ENCODE measurements around the gene ZMAT3.
"Not testable (repeated sequence)": the region's sequence is repeated elsewhere in the genome, so short reads cannot be mapped to it uniquely, and the experiment has no call there.

ZMAT3 gene

DNA sequence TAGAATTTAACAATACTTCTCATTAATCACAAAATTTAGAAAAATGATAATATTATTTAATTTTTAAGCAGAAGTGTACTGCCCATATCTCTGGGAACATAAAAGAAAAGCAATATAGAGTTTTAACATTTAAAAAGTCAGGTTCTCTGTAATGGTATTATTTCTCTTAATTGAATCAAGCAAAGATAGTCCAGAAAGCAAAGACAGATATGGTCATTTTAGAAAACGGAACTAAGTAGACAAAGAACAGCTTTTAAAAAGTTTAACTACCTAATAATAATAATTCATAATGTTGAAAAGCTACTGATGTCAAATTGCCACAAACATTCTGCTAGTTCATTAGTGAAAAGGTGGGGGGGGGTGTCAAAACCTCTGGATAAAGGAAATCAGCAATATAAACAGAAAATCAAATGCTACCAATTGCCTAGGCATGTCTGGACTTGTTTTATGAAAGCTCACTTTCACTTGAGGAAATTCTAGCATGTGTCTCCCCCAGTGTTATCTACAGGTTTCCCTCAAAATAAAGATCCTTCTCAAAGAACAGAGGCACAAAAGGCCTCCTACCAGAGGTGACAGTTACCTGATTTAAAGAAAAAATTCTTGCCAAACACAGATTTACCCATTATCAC, 1.7 kb downstream of the ZMAT3 start:
- Histone ChIP-seq H3K9me3 (ENCODE audit: control insufficient read depth, insufficient read depth, low read length) (no peaks in the 10 kb centered on the region), H3K4me3 (ENCODE audit: low read length) (no peak overlapping the region), H3K27ac (ENCODE audit: low read length) (no peak overlapping the region), H3K27me3 (ENCODE audit: control insufficient read depth, insufficient read depth, low read length) (no peaks in the 10 kb centered on the region), H3K4me1 (ENCODE audit: control insufficient read depth, insufficient read depth, low read length) (0 out of 2 replicates have a peak, but pooled peaks cover 1% of the 10 kb centered on the region), H3K36me3 (ENCODE audit: control insufficient read depth, insufficient read depth, low read length) (no peaks in the 10 kb centered on the region; the same call in 1 of the 2 replicates)
- DNase-seq (ENCODE audit: low read depth, low spot score): no peak
- WGBS (ENCODE audit: insufficient coverage, insufficient read length): no CpG with 5 or more reads among the region's 1 CpG

- no peaks in the 10 kb centered on the region for H3K27me3 ChIP-seq (ENCODE audit: control insufficient read depth, insufficient read depth, low read length)
- 0 out of 2 replicates have a peak, but pooled peaks cover 1% of the 10 kb centered on the region for H3K4me1 ChIP-seq (ENCODE audit: control insufficient read depth, insufficient read depth, low read length)
- no peaks in the 10 kb centered on the region for H3K9me3 ChIP-seq (ENCODE audit: control insufficient read depth, insufficient read depth, low read length)
- WGBS (ENCODE audit: insufficient coverage, insufficient read length): no CpG with 5 or more reads among the region's 5 CpGs
- no peak for DNase-seq (ENCODE audit: low read depth, low spot score)
- no peaks in the 10 kb centered on the region; the same call in 1 of the 2 replicates for H3K36me3 ChIP-seq (ENCODE audit: control insufficient read depth, insufficient read depth, low read length)
- H3K27ac ChIP-seq (ENCODE audit: low read length): no peak overlapping the region
- no peak overlapping the region for H3K4me3 ChIP-seq (ENCODE audit: low read length)
Measured at GRCh38 chr3:179068779-179069530, 2.7 kb downstream of the ZMAT3 start.

GRCh38 chr3:179067839-179068238, 3.8 kb downstream of the ZMAT3 start:
- no peaks in the 10 kb centered on the region; the same call in 1 of the 2 replicates for H3K36me3 ChIP-seq (ENCODE audit: control insufficient read depth, insufficient read depth, low read length)
- H3K4me1 ChIP-seq (ENCODE audit: control insufficient read depth, insufficient read depth, low read length): 0 out of 2 replicates have a peak, but pooled peaks cover 1% of the 10 kb centered on the region
- no peak overlapping the region for H3K27ac ChIP-seq (ENCODE audit: low read length)
- WGBS (ENCODE audit: insufficient coverage, insufficient read length): no CpG with 5 or more reads among the region's 4 CpGs
- no peak overlapping the region for H3K4me3 ChIP-seq (ENCODE audit: low read length)
- no peaks in the 10 kb centered on the region for H3K27me3 ChIP-seq (ENCODE audit: control insufficient read depth, insufficient read depth, low read length)
- no peaks in the 10 kb centered on the region for H3K9me3 ChIP-seq (ENCODE audit: control insufficient read depth, insufficient read depth, low read length)
- DNase-seq (ENCODE audit: low read depth, low spot score): no peak

DNA sequence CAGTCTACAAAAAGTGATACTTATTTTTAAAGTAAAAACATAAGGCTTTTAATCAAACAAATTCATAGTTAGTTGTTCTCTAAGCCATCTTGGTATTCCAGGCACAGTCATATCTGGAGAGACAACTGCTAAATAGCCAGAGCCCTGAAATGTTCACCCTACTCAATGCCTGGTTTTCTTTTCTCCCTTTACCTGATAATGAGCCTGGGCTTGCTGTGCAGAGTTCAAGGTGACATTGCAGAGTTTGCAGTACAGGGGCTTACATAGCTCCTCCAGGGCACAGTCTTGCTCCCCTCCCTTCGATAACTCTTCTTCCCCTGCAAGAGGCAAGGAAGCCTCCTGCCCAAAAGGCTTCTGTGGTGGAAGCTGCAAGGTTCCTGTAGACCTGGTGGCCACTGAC, 4.3 kb downstream of the ZMAT3 start:
- Histone ChIP-seq H3K4me1 (ENCODE audit: control insufficient read depth, insufficient read depth, low read length) (0 out of 2 replicates have a peak, but pooled peaks cover 1% of the 10 kb centered on the region), H3K27ac (ENCODE audit: low read length) (no peak overlapping the region), H3K9me3 (ENCODE audit: control insufficient read depth, insufficient read depth, low read length) (no peaks in the 10 kb centered on the region), H3K36me3 (ENCODE audit: control insufficient read depth, insufficient read depth, low read length) (no peaks in the 10 kb centered on the region; the same call in 1 of the 2 replicates), H3K4me3 (ENCODE audit: low read length) (no peak overlapping the region), H3K27me3 (ENCODE audit: control insufficient read depth, insufficient read depth, low read length) (no peaks in the 10 kb centered on the region)
- WGBS (ENCODE audit: insufficient coverage, insufficient read length): no CpG with 5 or more reads among the region's 1 CpG
- no peak for DNase-seq (ENCODE audit: low read depth, low spot score)

DNA sequence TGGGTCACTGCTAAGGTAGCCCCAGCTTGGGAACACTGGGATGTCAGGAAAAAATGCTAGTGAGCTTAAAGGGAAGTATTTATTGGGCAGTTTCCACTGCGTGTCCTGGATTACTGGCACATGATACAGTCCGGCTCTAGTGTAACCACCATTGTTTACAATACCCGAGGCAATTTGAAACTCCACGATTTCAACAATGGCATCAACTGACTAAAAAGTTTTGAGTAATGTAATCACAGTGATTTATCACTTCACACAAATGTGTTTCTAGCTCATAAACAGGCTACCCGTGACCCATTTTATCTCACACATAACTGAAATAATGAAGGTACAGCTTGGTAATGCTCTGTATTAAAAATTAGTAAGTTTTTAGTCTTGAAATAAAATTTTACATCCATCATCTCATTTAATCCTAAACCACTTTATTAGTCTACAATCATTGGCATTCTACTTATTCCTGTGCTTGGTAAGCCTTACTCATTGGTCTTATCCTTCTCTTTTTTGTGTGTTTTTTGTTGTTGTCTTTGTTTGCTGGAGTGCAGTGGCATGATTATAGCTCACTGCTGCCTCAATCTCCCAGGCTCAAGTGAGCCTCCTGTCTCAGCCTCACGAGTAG, 7.6 kb downstream of the ZMAT3 start:
- H3K9me3 ChIP-seq (ENCODE audit: control insufficient read depth, insufficient read depth, low read length): no peaks in the 10 kb centered on the region
- no peaks in the 10 kb centered on the region; the same call in 1 of the 2 replicates for H3K36me3 ChIP-seq (ENCODE audit: control insufficient read depth, insufficient read depth, low read length)
- DNase-seq (ENCODE audit: low read depth, low spot score): no peak
- no peak overlapping the region for H3K4me3 ChIP-seq (ENCODE audit: low read length)
- WGBS (ENCODE audit: insufficient coverage, insufficient read length): no CpG with 5 or more reads among the region's 6 CpGs
- H3K4me1 ChIP-seq (ENCODE audit: control insufficient read depth, insufficient read depth, low read length): no peaks in the 10 kb centered on the region
- no peak overlapping the region for H3K27ac ChIP-seq (ENCODE audit: low read length)
- no peaks in the 10 kb centered on the region for H3K27me3 ChIP-seq (ENCODE audit: control insufficient read depth, insufficient read depth, low read length)

DNA sequence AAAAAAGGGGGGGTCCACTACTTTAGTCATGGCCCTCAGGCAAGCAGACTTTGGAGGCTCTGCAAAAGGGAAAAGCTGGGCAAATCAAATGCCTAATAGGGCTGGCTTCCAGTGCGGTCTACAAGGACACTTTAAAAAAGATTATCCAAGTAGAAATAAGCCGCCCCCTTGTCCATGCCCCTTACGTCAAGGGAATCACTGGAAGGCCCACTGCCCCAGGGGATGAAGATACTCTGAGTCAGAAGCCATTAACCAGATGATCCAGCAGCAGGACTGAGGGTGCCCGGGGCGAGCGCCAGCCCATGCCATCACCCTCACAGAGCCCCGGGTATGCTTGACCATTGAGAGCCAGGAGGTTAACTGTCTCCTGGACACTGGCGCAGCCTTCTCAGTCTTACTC, 15.3 kb downstream of the ZMAT3 start:
- no peaks in the 10 kb centered on the region for H3K27me3 ChIP-seq (ENCODE audit: control insufficient read depth, insufficient read depth, low read length)
- H3K4me3 ChIP-seq (ENCODE audit: low read length): no peak overlapping the region
- whole genome bisulfite sequencing (ENCODE audit: insufficient coverage, insufficient read length): no CpG with 5 or more reads among the region's 8 CpGs
- no peaks in the 10 kb centered on the region for H3K9me3 ChIP-seq (ENCODE audit: control insufficient read depth, insufficient read depth, low read length)
- no peaks in the 10 kb centered on the region for H3K4me1 ChIP-seq (ENCODE audit: control insufficient read depth, insufficient read depth, low read length)
- H3K27ac ChIP-seq (ENCODE audit: low read length): no peak overlapping the region
- no peak for DNase-seq (ENCODE audit: low read depth, low spot score)
- H3K36me3 ChIP-seq (ENCODE audit: control insufficient read depth, insufficient read depth, low read length): no peaks in the 10 kb centered on the region

GRCh38 chr3:179054565-179054964, 17.0 kb downstream of the ZMAT3 start:
- WGBS (ENCODE audit: insufficient coverage, insufficient read length): no CpG with 5 or more reads among the region's 13 CpGs
- DNase-seq (ENCODE audit: low read depth, low spot score); H3K36me3 ChIP-seq (ENCODE audit: control insufficient read depth, insufficient read depth, low read length); H3K4me1 ChIP-seq (ENCODE audit: control insufficient read depth, insufficient read depth, low read length); H3K4me3 ChIP-seq (ENCODE audit: low read length); H3K27me3 ChIP-seq (ENCODE audit: control insufficient read depth, insufficient read depth, low read length); H3K9me3 ChIP-seq (ENCODE audit: control insufficient read depth, insufficient read depth, low read length); H3K27ac ChIP-seq (ENCODE audit: low read length): not testable (repeated sequence)

DNA sequence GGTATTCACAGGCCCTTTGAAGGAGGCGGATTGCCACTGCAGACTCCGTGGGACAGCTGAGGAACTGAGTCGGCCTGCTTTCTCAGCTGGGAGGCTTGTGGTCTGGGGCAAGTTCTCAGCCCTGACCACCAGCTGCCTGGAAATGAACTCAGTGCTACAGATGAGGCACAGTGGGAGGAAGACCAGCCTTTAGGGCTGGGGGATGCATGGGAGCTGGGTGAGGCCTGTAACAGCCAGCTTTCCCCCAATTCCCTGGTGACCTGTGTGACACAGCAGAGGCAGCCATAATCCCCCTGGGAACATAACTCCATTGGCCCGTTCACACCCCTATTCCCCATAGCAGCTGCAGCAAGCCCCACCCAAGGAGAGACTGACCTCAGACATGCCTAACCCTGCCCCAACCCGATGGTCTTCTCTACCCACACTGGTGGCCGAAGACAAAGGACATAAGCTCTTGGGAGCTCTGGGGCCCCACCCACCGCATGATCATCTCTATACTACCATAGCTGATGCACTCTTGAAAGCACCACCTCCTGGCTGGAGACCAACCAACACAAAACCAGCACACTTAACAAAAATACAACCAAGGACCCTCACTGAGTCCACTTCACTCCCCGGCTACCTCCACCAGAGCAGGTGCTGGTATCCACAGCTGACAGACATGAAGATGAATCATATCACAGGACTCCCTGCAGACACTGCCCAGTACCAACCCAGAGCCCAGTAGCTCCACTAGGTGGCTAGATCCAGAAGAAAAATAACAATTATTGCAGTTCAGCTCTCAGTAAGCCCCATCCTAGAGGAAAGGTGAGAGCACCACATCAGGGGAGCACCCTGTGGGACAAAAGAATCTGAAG, 24.9 kb downstream of the ZMAT3 start:
- no peak for DNase-seq (ENCODE audit: low read depth, low spot score)
- no peaks in the 10 kb centered on the region for H3K36me3 ChIP-seq (ENCODE audit: control insufficient read depth, insufficient read depth, low read length)
- H3K4me1 ChIP-seq (ENCODE audit: control insufficient read depth, insufficient read depth, low read length): no peaks in the 10 kb centered on the region
- WGBS (ENCODE audit: insufficient coverage, insufficient read length): no CpG with 5 or more reads among the region's 8 CpGs
- H3K4me3 ChIP-seq (ENCODE audit: low read length): no peak overlapping the region
- no peaks in the 10 kb centered on the region for H3K27me3 ChIP-seq (ENCODE audit: control insufficient read depth, insufficient read depth, low read length)
- H3K9me3 ChIP-seq (ENCODE audit: control insufficient read depth, insufficient read depth, low read length): no peaks in the 10 kb centered on the region
- no peak overlapping the region for H3K27ac ChIP-seq (ENCODE audit: low read length)

DNA sequence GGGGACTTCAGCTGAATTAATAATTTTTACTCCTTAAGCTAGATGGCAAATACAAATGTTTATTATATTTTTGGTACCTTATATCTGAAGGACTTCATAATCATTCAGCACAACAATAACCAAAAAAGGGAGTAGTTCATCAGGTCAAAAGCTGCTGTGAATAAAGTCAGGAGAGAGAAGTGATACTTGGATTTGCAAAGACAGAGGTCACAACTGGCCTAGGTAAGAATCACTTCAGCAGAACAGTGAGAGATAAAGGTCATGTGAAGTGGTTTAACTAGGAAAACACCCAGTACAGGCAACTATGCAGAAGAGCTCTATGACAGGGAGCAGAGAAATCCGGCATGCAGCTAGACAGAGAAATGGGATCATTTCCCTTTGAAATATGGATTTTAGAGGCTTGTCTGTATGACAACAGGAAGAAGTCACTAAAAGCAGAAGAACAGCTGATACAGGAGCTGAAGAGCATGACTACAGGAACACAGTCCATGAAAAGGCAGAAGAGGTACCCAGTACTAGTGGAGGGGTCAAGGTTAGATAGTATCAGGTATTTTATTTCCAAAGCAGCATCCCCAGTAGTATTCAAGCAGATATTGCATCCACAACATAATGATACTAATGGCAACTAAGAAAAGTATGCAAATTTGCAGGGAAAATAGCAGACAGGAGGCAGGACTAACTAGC, 25.7 kb downstream of the ZMAT3 start:
- DNase-seq (ENCODE audit: low read depth, low spot score): no peak
- no CpG with 5 or more reads among the region's 1 CpG for WGBS (ENCODE audit: insufficient coverage, insufficient read length)
- H3K27ac ChIP-seq (ENCODE audit: low read length): no peak overlapping the region
- H3K4me1 ChIP-seq (ENCODE audit: control insufficient read depth, insufficient read depth, low read length): no peaks in the 10 kb centered on the region
- no peaks in the 10 kb centered on the region for H3K27me3 ChIP-seq (ENCODE audit: control insufficient read depth, insufficient read depth, low read length)
- no peak overlapping the region for H3K4me3 ChIP-seq (ENCODE audit: low read length)
- no peaks in the 10 kb centered on the region for H3K9me3 ChIP-seq (ENCODE audit: control insufficient read depth, insufficient read depth, low read length)
- H3K36me3 ChIP-seq (ENCODE audit: control insufficient read depth, insufficient read depth, low read length): no peaks in the 10 kb centered on the region

DNA sequence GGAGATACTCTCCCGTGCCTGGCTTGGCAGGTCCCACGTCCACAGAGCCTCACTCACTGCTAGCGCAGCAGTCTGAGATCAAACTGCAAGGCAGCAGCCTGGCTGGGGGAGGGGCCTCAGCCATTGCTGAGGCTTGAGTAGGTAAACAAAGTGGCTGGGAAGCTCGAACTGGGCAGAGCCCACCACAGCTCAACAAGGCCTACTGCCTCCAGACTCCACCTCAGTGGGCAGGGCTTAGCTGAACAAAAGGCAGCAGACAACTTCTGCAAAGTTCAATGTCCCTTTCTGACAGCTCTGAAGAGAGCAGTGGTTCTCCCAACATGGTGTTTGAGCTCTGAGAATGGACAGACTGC, 32.7 kb downstream of the ZMAT3 start:
- not testable (repeated sequence) for H3K9me3 ChIP-seq (ENCODE audit: control insufficient read depth, insufficient read depth, low read length); H3K36me3 ChIP-seq (ENCODE audit: control insufficient read depth, insufficient read depth, low read length); H3K27me3 ChIP-seq (ENCODE audit: control insufficient read depth, insufficient read depth, low read length); H3K27ac ChIP-seq (ENCODE audit: low read length); DNase-seq (ENCODE audit: low read depth, low spot score); H3K4me3 ChIP-seq (ENCODE audit: low read length); H3K4me1 ChIP-seq (ENCODE audit: control insufficient read depth, insufficient read depth, low read length)
- no CpG with 5 or more reads among the region's 4 CpGs for WGBS (ENCODE audit: insufficient coverage, insufficient read length)
